A549 (cell line): Measurements from ENCODE around the gene ENTPD5. TPM values are rescaled to one million over a fixed set of nuclear protein-coding genes. Genes with fewer than 3 reads are reported as not detected.

ENCODE experiments used
- ATOH8 ChIP-seq: fragments of 250-450 bp; sonication (Bioruptor Pico); IDR thresholded peaks from 2 replicates; pipeline ENCODE4 v1.5.0; 2020; ENCODE audit warnings: low read depth, mild to moderate bottlenecking, moderate library complexity
- CBX2 ChIP-seq: fragments of 200-600 bp; sonication (generic); IDR thresholded peaks from 2 replicates; pipeline ENCODE4 v1.6.1; 2016; ENCODE audit warnings: low read depth, mild to moderate bottlenecking, borderline replicate concordance
- CBX8 ChIP-seq: fragments of 200-600 bp; sonication (generic); IDR thresholded peaks from 2 replicates; pipeline ENCODE4 v1.6.1; 2016
- CHD2 ChIP-seq: fragments of 150-350 bp; IDR thresholded peaks from 2 replicates; pipeline ENCODE4 v1.6.1; 2014; ENCODE audit warnings: low read length; ENCODE audit not compliant: partially characterized antibody
- CHD4 ChIP-seq: fragments of 200-600 bp; sonication (generic); IDR thresholded peaks from 2 replicates; pipeline ENCODE4 v1.6.1; 2016; ENCODE audit warnings: antibody characterized with exemption, mild to moderate bottlenecking, borderline replicate concordance
- E2F6 ChIP-seq: IDR thresholded peaks from 2 replicates; pipeline ENCODE4 v1.6.1; 2012; ENCODE audit warnings: low read depth, borderline replicate concordance
- ELK1 ChIP-seq: fragments of 150-350 bp; IDR thresholded peaks from 2 replicates; pipeline ENCODE4 v1.6.1; 2014; ENCODE audit warnings: low read depth, mild to moderate bottlenecking, low read length
- FOSB ChIP-seq: fragments of 250-450 bp; sonication (Bioruptor Pico); IDR thresholded peaks from 2 replicates; pipeline ENCODE4 v1.5.0; 2020; ENCODE audit warnings: mild to moderate bottlenecking, moderate library complexity
- HMGXB4 ChIP-seq: fragments of 250-450 bp; sonication (Bioruptor Pico); IDR thresholded peaks from 2 replicates; pipeline ENCODE4 v1.5.0; 2021; ENCODE audit warnings: mild to moderate bottlenecking, moderate library complexity, borderline replicate concordance
- HOXA7 ChIP-seq: fragments of 250-450 bp; sonication (Bioruptor Pico); IDR thresholded peaks from 2 replicates; pipeline ENCODE4 v1.5.0; 2020; ENCODE audit warnings: mild to moderate bottlenecking, moderate library complexity
- JUN ChIP-seq, 2 experiments: fragments of >200 bp; sonication (Bioruptor Twin); formaldehyde crosslinking; IDR thresholded peaks; 2 replicates in 1 of 2; 3 replicates in 1 of 2; pipeline ENCODE4 v1.6.1; 2016 to 2017
- JUNB ChIP-seq: fragments of >200 bp; sonication (Bioruptor Twin); formaldehyde crosslinking; IDR thresholded peaks from 2 replicates; pipeline ENCODE4 v1.6.1; 2016
- KDM1A ChIP-seq: fragments of 200-600 bp; sonication (generic); IDR thresholded peaks from 2 replicates; pipeline ENCODE4 v1.6.1; 2016; ENCODE audit warnings: low read depth, mild to moderate bottlenecking
- KDM5A ChIP-seq: fragments of 200-600 bp; sonication (generic); IDR thresholded peaks from 2 replicates; pipeline ENCODE4 v1.6.1; 2016; ENCODE audit warnings: antibody characterized with exemption, mild to moderate bottlenecking
- MAFK ChIP-seq: fragments of 450-650 bp; IDR thresholded peaks from 2 replicates; pipeline ENCODE4 v1.6.1; 2014; ENCODE audit not compliant: partially characterized antibody
- NPAS2 ChIP-seq: fragments of 250-450 bp; sonication (Bioruptor Pico); IDR thresholded peaks from 2 replicates; pipeline ENCODE4 v1.8.0; 2022; ENCODE audit warnings: mild to moderate bottlenecking, moderate library complexity, borderline replicate concordance
- NR3C1 ChIP-seq: fragments of >200 bp; sonication (Bioruptor Twin); formaldehyde crosslinking; IDR thresholded peaks from 3 replicates; pipeline ENCODE4 v1.6.1; 2017
- POLR2AphosphoS2 ChIP-seq: conservative IDR thresholded peaks from 2 replicates; pipeline ENCODE4 v1.6.1; 2012; ENCODE audit warnings: low read length, improper control_type of control experiment, inconsistent platforms
- RCOR1 ChIP-seq: fragments of 150-350 bp; IDR thresholded peaks from 2 replicates; pipeline ENCODE4 v1.6.1; 2014; ENCODE audit warnings: antibody characterized with exemption, low read length, low read depth
- REST ChIP-seq: fragments of 200-600 bp; sonication (generic); IDR thresholded peaks from 2 replicates; pipeline ENCODE4 v1.6.1; 2016; ENCODE audit warnings: antibody characterized with exemption, mild to moderate bottlenecking, moderate library complexity
- SMC3 ChIP-seq: fragments of >200 bp; sonication (Bioruptor Twin); formaldehyde crosslinking; IDR thresholded peaks from 3 replicates; pipeline ENCODE4 v1.6.1; 2018; ENCODE audit warnings: inconsistent platforms
- TFCP2L1 ChIP-seq: fragments of 250-450 bp; sonication (Bioruptor Pico); IDR thresholded peaks from 2 replicates; pipeline ENCODE4 v1.5.0; 2021; ENCODE audit warnings: mild to moderate bottlenecking
- TP53 ChIP-seq: fragments of 250-450 bp; sonication (Bioruptor Pico); IDR thresholded peaks from 2 replicates; pipeline ENCODE4 v1.5.0; 2021; ENCODE audit warnings: mild to moderate bottlenecking, moderate library complexity
- polyA plus RNA-seq, 4 experiments: library from polyadenylated mRNA; depleted of rRNA in 3 of 4; stranded (reverse); fragments of >200 nt; fragmentation: RNase III in 1 of 4; extraction: RNeasy Plus Mini Kit Qiagen cat#74134 plus additional on column Dnase treatment in 1 of 4; gene quantifications; 2 replicates in 3 of 4; 3 replicates in 1 of 4; pipeline ENCODE4 v1.2.3, GENCODE V29; 2011 to 2017

ENTPD5 gene
- polyA plus RNA-seq, 2 of the 4 experiments (the other 2 are of a cell fraction): 6.0 to 17.4 TPM

- peak; percentile 62 to 94; a peak in 4 of 5 replicates for TF ChIP-seq JUN (IDR thresholded peaks at IDR 0.05)
- 0 out of 3 replicates have a peak, but pooled peaks have one; percentile 13 for TF ChIP-seq SMC3
- no peak for TF ChIP-seq CBX2
- TF ChIP-seq TFCP2L1 (CRISPR knock-in tag): 0 out of 2 replicates have a peak, but pooled peaks have one; percentile 66
- no peak for TF ChIP-seq HOXA7 (CRISPR knock-in tag)
- TF ChIP-seq MAFK: no peak
- no peak for TF ChIP-seq CHD4
- TF ChIP-seq NR3C1: no peak
- no peak for TF ChIP-seq KDM5A
- no peak for TF ChIP-seq ELK1
- TF ChIP-seq REST: no peak; the same call in 1 of the 2 replicates
- no peak for TF ChIP-seq RCOR1
- TF ChIP-seq ATOH8 (CRISPR knock-in tag): no peak
- no peak for TF ChIP-seq POLR2AphosphoS2
- TF ChIP-seq CBX8: no peak
- TF ChIP-seq FOSB (CRISPR knock-in tag): no peak
- peak; percentile 67; the same call in 1 of the 2 replicates for TF ChIP-seq TP53 (CRISPR knock-in tag)
- no peak for TF ChIP-seq NPAS2 (CRISPR knock-in tag)
- no peak for TF ChIP-seq E2F6
- TF ChIP-seq JUNB: no peak
- no peak for TF ChIP-seq CHD2
- no peak for TF ChIP-seq KDM1A
- TF ChIP-seq HMGXB4 (CRISPR knock-in tag): no peak
Observed at GRCh38 chr14:74018586-74019407, at the start of gene ENTPD5, which contains the start of gene BBOF1 (continued).
